ENCODE results near the gene MRPL24. TPM values are rescaled to one million over a fixed set of nuclear protein-coding genes. Genes with fewer than 3 reads are reported as not detected.
"Not testable (repeated sequence)": the region's sequence is repeated elsewhere in the genome, so short reads cannot be mapped to it uniquely, and the experiment has no call there.

The MRPL24 gene
- total RNA-seq, 1 experiment from 2014 or later = 115 TPM

DNA sequence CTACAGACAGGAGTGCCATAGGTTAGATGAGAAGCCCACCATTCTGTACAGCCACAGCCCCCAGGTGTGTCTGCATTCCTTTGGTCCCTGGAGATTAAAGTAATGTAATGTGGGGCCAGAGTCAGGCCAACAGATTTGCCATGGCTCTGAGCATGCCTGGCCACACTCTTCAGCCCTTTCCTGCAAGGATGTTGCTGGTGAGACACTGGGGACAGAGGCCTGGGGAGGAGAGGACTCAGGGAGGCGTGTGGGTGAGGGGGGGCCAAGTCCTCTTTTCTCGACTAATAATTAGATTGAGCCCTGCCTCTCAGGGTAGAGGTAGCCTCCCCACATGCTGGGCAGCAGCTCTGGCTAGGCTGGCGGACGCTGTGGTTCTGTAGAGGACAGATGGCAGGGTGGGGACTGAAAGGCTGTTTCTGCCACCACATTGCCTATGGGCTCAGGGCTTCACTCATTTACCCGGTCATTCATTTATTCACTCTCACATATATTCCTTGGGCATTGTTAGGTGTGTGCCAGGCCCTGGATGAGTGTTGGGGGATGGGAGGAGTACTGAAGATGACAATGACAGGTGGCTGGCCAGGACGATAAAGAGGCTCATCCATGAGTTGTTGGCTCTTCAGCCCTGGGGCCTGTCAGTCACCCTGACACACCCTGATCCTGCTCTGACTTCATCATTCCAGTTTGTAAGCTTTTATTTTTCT lies 19.4 kb upstream of the MRPL24 start:
- DNase-seq (ENCODE audit: low spot score) = no peak

DNA sequence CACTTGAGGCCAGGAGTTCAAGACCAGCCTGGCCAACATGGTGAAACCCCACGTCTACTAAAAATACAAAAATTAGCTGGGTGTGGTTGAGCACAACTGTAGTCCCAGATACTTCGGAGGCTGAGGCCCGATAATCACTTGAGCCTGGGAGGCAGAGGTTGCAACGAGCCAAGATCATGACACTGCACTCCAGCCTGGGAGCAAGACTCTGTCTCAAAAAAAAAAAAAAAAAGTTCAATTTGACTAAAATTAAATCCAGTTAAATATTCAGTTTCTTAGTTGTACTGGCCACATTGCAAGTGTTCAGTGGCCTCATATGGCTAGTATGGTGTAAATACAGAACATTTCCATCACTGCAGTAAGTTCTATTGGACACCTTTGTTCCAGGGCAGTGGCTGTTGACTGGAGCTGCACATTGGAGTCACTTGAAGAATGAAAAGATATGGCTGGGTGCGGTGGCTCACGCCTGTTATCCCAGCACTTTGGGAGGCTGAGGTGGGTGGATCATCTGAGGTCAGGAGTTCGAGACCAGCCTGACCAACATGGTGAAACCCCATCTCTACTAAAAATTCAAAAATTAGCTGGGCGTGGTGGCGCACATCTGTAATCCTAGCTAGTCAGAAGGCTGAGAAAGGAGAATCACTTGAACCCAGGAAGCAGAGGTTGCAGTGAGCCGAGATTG lies 16.8 kb upstream of the MRPL24 start:
- DNase-seq (ENCODE audit: low spot score) = not testable (repeated sequence)

DNA sequence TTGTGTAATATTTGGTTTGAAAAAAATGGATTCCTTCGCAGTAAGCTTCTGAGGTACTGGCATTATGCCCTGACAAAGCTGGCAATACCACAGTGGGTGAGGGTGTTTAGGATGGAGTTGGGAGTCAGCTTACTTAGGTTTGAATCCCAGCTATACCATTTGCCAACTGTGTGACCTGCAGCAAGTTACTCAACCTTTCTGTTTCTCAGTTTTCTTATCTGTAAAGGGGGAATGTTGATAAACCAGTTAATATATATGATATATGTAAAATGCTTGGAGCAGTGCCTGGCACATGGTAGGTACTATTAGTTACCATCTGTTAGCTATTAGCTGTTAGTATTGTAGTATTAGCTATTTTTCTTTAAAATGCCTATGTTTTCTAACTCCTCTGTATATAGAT lies 15.5 kb upstream of the MRPL24 start:
- DNase-seq (ENCODE audit: low spot score) = no peak

DNA sequence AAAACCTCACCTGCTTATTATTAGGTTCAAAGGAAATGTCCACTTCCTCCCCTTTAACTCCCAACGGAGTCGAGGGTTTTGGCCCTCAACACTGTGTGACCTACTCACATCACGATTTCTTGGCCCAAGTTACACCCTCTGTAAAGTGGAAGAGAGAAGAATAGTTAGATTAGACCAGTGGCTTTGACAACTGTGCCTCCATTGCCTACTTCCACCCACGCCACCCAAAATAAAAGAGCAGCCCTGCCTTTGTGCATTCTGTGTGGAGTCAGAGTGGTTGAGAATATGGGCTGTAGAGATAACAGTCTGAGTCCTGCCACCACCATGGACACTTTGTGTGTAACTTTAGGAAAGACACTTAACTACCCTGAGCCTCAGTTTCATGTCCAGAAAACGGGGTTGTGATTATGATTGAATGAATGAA lies 14.7 kb upstream of the MRPL24 start:
- DNase-seq (ENCODE audit: low spot score) = no peak

DNA sequence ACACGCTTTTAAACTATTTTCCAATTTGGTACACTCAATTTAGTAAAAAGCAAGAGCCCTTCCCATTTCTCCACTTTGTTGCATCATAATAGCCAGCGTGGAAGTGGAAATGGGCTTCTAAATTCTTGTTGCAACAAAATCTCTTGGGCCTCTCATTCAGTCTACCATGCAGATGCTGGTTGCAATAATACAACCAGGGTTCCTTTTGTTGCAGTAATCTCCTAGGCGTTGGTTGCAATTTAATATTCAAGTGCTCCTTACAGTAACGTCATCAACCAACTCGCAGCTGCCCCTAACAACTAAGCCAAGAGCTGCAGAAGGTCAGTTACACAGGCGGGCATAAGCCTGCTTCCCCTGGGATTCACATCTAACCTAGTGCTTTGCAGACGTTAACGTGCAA lies 13.3 kb upstream of the MRPL24 start:
- no peak for DNase-seq (ENCODE audit: low spot score)

DNA sequence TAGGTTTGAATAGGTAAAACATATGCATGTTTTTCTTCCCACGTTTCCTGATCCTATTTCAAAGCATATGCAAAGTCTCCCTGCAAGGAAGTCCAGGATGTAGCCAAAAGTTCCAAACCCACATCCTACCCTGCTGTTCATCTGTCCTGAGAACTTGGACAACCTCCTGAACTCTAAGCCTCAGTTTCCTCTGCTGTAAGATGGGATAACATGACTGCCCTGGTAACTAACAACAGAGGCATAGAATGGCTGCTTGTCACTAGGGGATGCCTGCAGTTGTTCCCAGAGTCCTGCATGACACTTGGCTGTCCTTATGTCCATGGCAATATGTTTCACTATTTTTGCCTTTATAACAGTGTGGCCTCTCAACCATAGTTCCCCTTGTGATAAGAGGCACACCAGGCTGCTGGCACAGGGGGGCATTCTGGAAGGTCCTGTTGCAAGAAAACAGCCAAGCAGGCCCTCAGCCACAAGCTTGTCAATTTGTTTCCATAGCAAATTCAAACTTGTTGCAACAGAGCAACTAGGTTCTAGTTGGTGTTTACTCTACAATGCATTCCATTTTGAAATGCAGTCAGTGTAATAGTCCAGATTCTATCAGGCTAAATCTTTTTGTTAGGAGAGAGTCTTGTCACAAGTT lies 12.1 kb upstream of the MRPL24 start:
- no peak for DNase-seq (ENCODE audit: low spot score)

DNA sequence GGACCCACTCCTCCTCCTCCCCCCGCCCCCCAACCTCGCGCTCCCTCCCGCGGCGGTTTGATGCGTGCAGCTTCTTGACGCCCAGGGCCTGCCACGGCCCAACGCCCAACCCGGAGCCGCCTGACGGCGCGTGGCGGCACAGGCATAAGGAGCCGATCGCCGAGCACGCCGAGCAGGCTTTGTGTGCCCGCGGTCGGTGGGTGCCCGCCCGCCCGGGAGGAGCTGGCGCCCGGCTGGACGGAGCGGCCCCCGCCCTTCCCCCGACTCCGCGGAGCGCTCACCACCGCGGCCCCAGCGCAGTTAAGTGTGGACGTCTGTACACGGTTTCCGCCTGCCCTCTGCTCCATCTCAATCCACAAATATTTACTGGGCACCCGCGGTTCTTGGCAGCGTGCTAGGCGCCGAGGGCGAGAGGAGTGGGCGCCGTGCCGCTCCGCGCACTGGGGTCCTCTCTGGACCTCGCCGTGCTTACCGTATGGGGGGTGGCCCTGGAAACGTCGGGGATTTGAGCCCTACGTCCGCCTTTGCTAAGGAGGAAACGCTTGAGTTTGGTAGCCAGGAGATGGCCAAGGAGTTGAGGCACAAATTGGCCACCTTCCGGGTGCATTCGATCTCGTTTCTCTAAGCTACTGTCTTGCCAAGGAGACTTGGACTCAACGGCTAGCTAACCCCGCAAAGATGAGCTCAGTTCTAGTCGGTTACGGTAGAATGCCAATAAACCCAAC lies 11.0 kb upstream of the MRPL24 start:
- peak; percentile 96 for DNase-seq (ENCODE audit: low spot score)

DNA sequence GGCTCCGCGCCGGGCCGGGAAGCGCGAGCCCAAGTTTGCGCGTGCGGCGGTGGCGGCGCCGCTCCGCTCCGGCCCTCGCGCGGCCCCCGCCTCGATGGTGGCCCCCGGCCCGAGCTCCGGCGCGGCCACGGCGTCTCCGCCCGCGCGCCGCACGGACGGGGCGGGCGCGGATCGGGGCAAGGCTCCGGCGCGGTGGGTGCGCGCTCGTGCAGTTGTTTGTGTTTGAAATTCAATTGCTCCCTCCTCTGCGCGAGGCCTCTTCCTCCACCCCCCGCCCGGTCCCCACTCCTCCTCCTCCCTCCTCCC lies 10.5 kb upstream of the MRPL24 start, which contains the start of gene HDGF:
TSS of gene HDGF (minus strand) at position 225 of the 306 bp plus-strand sequence. CDS start 246 bp downstream, outside the sequence.
- DNase-seq (ENCODE audit: low spot score) = no peak

DNA sequence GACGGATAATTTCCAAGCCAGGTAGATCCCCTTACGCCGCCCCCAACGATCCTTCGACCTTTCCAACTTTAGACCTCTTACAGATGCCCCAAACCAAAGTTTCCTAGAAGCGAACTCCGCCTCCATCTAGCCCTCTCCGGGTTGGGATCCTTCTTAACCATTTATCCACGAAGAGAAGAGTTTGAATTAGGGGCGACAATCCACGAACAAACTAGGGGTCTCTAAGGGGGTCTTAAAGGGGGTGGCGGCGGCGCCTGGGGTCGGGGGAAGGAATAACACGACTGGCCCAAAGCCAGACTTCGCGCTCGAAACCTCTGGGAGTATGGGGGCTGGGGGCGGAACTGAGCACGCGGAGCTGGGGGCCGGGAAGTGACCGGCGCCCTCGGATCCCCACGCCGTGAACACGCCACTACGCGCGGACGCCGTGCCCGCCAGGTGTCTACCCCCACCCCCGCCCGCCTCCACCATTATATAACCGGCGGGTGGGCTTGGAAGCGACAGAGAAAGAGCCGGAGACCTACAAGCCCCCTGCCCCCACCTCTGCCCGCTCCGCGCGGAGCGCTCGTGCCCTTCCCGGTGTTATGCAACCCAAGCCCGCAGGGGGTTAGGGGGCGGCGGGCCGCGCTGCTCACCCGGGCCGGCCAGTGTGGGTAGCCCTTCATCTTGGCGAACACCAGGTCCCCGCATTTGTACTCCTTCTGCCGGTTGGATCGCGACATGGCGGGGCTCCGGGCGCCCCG lies 10.0 kb upstream of the MRPL24 start:
- DNase-seq (ENCODE audit: low spot score) = no peak

DNA sequence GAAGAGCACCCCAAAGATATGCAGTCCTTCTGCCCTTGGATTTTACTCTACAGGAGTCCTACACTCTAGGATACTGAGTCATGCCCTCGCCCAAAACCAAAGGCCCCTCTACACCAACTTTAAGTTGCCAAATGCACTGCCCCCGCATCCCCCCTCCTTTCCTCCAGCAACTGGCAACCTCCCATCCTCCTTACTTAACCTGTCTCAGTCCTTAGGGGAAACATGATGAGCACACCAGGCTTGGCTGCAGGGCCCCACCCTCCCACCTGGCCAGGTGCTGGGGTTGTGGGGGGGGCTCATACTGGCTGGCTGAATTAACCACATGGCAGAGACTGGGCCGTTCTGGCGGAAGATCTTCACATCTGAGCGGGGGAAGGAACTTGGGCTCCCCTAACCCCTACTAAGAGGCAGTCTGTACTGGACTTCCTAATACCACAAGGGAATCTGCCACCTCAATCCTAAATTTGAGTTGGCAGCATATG lies 9.3 kb upstream of the MRPL24 start:
- DNase-seq (ENCODE audit: low spot score) = peak; percentile 67

DNA sequence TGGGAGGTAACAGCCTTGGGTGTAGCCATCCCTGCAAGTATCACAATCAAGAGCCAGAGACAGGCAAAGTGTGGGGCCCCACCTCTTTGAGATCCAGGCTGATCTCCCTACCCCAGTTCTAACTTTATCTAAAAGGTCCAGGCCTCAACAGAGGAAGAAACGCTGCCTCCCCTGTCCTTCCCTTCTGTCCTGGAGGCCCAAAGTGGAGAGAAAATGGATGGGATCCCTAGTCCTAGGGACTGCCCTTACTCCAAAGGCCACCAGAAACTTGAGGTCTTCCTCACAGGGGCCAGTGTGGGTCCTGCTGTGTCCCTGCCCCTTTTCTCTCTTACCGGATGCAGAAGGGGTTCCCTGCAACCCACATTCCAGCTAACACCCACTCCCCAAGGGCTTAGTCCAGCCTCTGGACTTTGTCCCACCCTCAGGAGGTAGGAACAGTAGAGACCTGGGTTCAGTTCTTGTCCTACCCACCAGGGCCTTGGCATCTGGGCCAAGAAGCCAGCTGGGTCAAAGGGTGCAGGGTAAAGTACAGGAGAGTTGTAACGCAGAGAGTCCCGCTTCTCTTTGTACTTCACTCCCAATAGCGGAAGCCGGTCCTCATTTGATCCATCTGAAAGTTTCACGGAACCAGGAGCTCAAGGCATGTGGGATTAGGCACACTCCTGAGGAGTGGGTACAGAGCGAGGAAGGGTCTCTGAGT lies 8.7 kb upstream of the MRPL24 start:
- peak; percentile 61 for DNase-seq (ENCODE audit: low spot score)

DNA sequence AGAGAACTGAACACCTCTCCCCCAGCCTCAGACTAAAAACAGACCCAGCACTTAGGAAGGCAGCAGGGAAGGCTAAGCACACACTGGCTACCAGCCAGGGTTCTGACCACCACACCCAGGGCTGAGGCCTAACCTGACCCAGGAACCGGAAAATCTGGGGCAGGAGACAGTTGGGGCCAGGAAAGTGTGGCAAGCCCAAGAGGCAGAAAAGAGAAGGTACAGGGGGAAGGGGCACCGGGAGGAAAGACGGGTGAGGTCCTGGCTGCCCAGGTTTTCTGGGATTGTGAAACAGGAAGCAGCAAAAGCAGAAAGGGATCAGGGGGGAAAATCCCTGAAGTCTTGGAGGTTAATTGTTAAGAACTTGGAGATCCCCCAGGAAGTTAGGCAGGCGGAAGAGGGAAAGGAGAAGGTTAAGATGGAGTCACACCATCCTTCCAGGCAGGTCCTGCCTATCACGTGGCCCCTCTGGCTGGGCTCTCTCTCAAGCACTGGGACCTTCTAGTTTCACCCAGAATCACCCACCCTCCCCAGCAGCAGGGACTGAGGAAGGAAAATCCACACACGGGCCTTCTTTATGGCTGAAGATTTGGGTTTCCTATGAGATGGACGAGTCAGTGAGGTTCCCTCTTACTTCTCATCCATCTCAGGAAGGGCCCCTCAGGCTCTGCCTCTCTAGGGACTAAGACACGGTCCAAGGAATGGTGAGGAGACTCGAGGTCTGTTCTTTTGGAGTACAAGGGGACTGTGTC lies 8.0 kb upstream of the MRPL24 start:
- DNase-seq (ENCODE audit: low spot score) = peak; percentile 74

DNA sequence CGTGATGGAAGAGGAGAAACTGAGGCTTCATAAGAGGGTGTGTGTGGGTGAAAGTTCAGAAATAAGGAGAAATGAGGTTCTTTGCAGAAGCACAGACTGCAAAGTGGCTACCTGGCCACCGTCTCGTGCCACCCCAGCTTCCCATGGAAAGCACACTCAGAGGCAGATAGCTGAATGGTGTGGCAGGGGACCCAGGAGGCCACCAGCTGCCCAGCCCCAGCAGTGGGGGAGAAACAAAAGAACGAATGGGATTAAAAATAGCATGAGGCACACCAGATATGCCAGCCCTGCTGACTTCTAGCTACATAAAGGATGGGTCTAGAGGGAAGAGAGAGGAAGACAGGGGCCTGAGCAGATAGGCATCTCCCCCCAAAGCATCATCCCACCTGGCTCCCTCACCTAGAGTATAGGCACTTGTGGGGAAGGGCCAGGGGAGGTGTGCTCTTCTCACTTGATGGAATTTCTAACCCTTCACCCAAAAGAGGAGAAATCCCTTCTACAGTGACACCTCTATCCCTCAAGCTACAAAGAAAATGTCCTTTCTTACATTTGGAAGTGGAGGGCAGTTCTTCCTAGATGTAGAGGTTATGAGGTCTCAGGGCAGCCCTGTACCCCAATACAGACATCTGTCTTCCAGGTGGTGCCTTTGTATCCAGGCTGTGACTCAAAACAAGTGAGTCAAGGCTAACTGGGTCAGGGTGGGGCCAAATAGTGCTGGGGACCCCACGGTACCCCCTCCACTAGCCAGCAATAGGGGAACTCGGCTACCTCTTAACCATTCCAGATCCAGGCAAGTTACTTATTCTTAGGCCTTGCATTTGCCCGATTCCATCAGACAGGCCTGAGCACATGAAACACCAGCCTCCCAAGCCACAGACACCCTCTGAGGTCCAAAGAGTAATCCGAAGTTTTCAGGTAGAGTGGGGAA lies 7.1 kb upstream of the MRPL24 start:
- peak; percentile 41 for DNase-seq (ENCODE audit: low spot score)

DNA sequence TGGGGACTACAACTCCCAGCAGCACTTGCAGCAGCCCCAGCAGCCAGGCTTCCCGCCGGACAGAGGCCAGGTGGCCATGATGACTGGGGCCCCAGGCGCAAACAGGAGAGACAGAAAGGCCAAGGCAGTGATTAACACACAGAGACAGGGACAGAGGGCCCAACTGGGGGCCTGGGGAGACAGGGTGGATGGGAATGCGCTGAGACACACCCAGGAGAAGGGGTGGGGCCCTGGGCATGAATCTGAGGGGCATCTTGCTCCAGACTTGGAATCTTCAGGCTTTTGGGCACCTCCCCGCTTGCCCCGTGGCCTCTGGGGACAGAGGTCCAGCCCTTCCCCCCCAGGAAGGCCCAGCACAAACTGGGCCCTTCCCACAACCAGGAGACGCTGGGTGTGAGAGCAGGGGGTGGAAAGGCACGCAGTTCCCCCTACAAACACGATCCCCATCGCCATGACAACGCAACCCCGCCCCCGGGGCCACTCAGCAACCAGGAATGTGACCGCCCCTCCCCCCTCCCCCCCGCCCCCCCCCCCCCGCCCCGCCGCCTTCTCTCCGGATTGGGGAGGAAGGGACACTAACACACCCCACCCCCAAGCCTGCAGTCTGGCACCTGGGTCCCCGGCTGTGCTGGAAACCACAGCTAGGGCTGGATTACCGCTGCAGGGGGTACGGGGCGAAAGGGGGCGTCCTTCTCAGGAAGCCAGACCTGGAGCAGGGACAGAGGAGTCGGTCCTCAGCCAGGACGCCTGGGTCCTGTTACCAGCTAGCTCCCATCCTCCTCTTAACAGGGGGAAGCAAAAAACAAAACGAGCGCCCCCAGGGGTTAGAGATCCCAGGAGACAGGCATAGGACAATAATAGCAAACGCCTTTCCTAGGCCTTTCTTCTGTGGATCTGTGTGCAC lies 6.1 kb upstream of the MRPL24 start:
- DNase-seq (ENCODE audit: low spot score) = peak; percentile 90

DNA sequence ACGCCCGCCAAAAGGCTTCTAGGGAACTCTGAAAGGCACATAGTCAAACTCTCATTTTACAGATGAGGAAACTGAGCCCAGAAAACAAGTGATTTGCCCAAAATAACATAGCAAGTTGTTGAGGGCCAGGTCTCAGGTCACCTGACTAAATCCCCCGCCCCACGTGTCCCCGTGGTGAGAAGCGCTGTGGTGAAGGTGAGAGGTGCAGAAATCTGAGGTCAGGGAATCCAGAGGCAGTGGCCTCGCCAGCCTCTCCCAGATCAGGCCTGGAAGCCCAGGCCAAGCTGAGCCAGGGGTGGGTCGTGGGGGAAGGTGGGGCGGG lies 5.5 kb upstream of the MRPL24 start:
- no peak for DNase-seq (ENCODE audit: low spot score)

DNA sequence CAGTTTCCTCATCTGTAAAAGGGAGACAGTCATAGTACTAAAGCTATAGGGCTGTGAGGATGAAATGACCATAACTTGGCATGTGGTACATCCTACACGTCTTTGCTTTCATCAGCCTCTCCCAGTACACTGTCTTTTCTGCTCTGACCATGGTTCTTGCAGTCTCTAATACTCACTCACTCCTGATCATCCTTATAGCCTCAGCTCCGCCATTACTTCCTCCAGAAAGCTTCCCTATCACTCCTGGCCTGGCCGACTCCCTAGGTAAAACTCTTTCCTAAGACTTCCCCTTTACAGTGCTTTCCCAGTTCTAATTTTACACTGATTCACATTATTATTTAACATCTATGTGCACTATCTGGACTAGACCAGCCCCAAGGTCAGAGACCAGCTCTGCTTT lies 5.0 kb upstream of the MRPL24 start:
- no peak for DNase-seq (ENCODE audit: low spot score)

DNA sequence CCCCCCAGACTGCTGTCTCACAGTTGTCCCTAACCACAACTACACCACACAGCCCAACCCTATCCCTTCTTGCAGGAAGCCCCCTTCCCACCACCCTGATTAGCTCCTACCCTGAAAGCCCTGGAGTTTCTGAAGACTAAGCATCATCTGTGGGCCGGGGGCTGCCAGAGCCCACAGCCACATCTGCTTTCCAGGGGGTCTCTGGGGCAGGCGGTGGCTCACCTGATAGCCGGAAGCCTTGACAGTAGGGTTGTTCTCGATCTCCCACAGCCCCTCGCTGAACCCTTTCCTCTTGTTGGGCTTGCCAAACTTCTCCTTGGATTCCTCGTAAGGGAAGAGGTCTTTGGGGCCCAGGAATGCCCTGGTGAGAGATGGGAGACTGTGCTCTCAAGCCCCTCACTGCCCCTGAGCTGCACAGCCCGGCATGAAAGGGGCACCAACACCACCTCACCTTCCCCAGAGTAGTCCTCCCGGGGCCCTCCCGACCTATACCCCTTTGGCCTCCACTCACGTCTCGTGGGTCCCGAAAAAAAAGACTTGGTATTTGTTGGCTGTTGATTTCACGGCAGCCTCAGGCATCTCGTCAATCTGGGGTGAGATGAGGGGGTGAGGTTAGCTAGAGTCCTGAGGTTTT lies 4.0 kb upstream of the MRPL24 start:
- no peak for DNase-seq (ENCODE audit: low spot score)

DNA sequence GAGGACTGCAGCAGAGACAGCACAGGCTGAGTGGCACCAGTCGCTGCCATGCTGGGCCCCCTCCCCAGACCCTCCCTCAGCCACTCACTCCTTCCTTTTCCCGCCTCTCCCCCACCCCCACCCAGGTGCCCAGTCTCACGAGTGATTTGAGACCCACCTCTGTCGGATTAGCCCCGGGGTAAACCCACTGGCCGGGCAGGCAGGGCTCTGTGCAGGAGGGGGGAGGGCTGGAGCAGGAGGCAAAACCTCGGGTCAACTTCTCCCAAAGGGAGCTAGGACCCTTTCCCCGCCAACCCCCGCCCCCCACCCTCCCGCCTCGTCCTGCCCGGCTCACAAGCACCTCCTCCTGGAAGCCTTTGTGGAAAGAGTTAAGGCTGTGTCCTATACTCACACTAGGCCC lies 3.5 kb upstream of the MRPL24 start:
- no peak for DNase-seq (ENCODE audit: low spot score)
